GM10266 (cell line): ENCODE results near the gene HERC2.
"Not testable (repeated sequence)": the region's sequence is repeated elsewhere in the genome, so short reads cannot be mapped to it uniquely, and the experiment has no call there.

Experiments
- DNase-seq: peaks from one replicate; pipeline ENCODE4 v3.0.0; 2012; ENCODE audit errors: extremely low spot score
- CTCF ChIP-seq: IDR thresholded peaks from 2 replicates; pipeline ENCODE4 v1.5.1; 2012; ENCODE audit warnings: mild to moderate bottlenecking, low read depth; ENCODE audit not compliant: control insufficient read depth, insufficient read depth; ENCODE audit errors: missing control alignments

Gene HERC2

GRCh38 chr15:28322129-28322588, at the start of gene HERC2:
Gene HERC2, minus strand, starts transcription at chr15:28322179. Its CDS starts 746 bp downstream, at chr15:28321433.
- not testable (repeated sequence) for DNase-seq

GRCh38 chr15:28365502-28365901, 43.5 kb upstream of the HERC2 start:
- not testable (repeated sequence) for DNase-seq

GRCh38 chr15:28357984-28358383, 36.0 kb upstream of the HERC2 start, which contains the start of gene GOLGA6L24:
Gene GOLGA6L24, minus strand, starts transcription at chr15:28358084. Its CDS starts 61 bp downstream, at chr15:28358023.
- not testable (repeated sequence) for DNase-seq

GRCh38 chr15:28321358-28322078, 461 bp downstream of the HERC2 start:
- DNase-seq, result not testable (repeated sequence)

GRCh38 chr15:28319725-28320124, 2.3 kb downstream of the HERC2 start:
- not testable (repeated sequence) for DNase-seq

- not testable (repeated sequence) for DNase-seq
Observed at GRCh38 chr15:28318828-28319227, 3.2 kb downstream of the HERC2 start.

- DNase-seq, result not testable (repeated sequence)
Observed at GRCh38 chr15:28318122-28318521, 3.9 kb downstream of the HERC2 start.

GRCh38 chr15:28316958-28317357, 5.0 kb downstream of the HERC2 start:
- DNase-seq, result not testable (repeated sequence)

- DNase-seq, result not testable (repeated sequence)
Observed at GRCh38 chr15:28310454-28310853, 11.5 kb downstream of the HERC2 start.

GRCh38 chr15:28308718-28309117, 13.3 kb downstream of the HERC2 start:
- not testable (repeated sequence) for DNase-seq

GRCh38 chr15:28305700-28306099, 16.3 kb downstream of the HERC2 start:
- DNase-seq, result not testable (repeated sequence)

GRCh38 chr15:28297434-28297833, 24.5 kb downstream of the HERC2 start:
- not testable (repeated sequence) for DNase-seq

- DNase-seq, result not testable (repeated sequence)
Observed at GRCh38 chr15:28296814-28297213, 25.2 kb downstream of the HERC2 start.

GRCh38 chr15:28295009-28295563, 26.9 kb downstream of the HERC2 start:
- not testable (repeated sequence) for DNase-seq

- not testable (repeated sequence) for DNase-seq
Observed at GRCh38 chr15:28294560-28294959, 27.4 kb downstream of the HERC2 start.

GRCh38 chr15:28289694-28290463, 32.1 kb downstream of the HERC2 start:
- TF ChIP-seq CTCF, result no peak
- DNase-seq, result no peak

GRCh38 chr15:28288830-28289693, 32.9 kb downstream of the HERC2 start:
- DNase-seq, result not testable (repeated sequence)

GRCh38 chr15:28286659-28287058, 35.3 kb downstream of the HERC2 start:
- DNase-seq, result not testable (repeated sequence)
